Right cardiac atrium (tissue), 5 donors: ENCODE measurements around the gene GRM3. TPM values are rescaled to one million over a fixed set of nuclear protein-coding genes. Genes with fewer than 3 reads are reported as not detected.
A peak's percentile ranks its signal among the peaks of the same experiment; 100 is the strongest.

ENCODE experiments used
- ATAC-seq, 2 donors: fragments of 200-7000 bp; cut with Tn5 transposase; one replicate each; pipeline versions ENCODE4 v1.8.0 to v1.9.1; 2020; ENCODE audit warnings: moderate library complexity in 2 of 2, mild to moderate bottlenecking in 1 of 2
- DNase-seq, 3 donors: peaks; one replicate each; pipeline ENCODE4 v3.0.0-alpha.2; 2020
- H3K27ac ChIP-seq: one replicate; pipeline ENCODE4 v1.5.1; 2013; ENCODE audit warnings: mild to moderate bottlenecking, low read length, control low read depth, moderate library complexity
- H3K27me3 ChIP-seq: one replicate; pipeline ENCODE4 v1.6.1; 2013; ENCODE audit not compliant: control insufficient read depth, insufficient read depth
- H3K4me1 ChIP-seq: one replicate; pipeline ENCODE4 v1.6.1; 2013; ENCODE audit warnings: low read length; ENCODE audit not compliant: control insufficient read depth, insufficient read depth
- H3K4me3 ChIP-seq: one replicate; pipeline ENCODE4 v1.5.1; 2013; ENCODE audit warnings: low read length, control low read depth
- H3K9me3 ChIP-seq: one replicate; pipeline ENCODE4 v1.6.1; 2013; ENCODE audit warnings: low read length; ENCODE audit not compliant: control insufficient read depth
- WGBS: extraction: QIAGEN DNeasy Blood & Tissue Kit; methylation state at CpG from one replicate; pipeline ENCODE4 v1.1.7; 2013; 5-methylcytosine and 5-hydroxymethylcytosine counted together
- intact Hi-C, 4 donors: fragments of 100-400 bp; cut with DNase I; formaldehyde crosslinking; loops; one replicate each; pipeline versions ENCODE4 v1.11.0 to v1.14.0; 2022 to 2023
- polyA plus RNA-seq: library from polyadenylated mRNA; stranded (reverse); fragments of 200-250 nt; gene quantifications from one replicate; pipeline ENCODE4 v1.2.3, GENCODE V29; 2013
- total RNA-seq, 4 donors: library from RNA; stranded (reverse); fragmentation: NEBNext Ultra II Directional; extraction: Animal tissue kit (Norgen Biotek cat#: 25700); gene quantifications; one replicate each; pipeline ENCODE4 v1.2.1, GENCODE V29; 2021
- donor health status: healthy with polysubstance abuse.
- donor health status: DM: no; HTN: yes; CAD: no.
- donor health status: DM: no; HTN: no; CAD: no.
- donor health status: DM: no; HTN: yes; CAD: no; lungs with severe emphysema.
- donor health status: DM: yes; HTN: yes; CAD: no.

Gene GRM3
- total and polyA plus RNA-seq, 5 donors = 0.05 to 0.49 (median 0.16) TPM; not detected in 1

- Histone ChIP-seq H3K27ac (no peak overlapping the region), H3K4me1 (no peaks in the 10 kb centered on the region), H3K9me3 (no peaks in the 10 kb centered on the region), H3K27me3 (no peaks in the 10 kb centered on the region), H3K4me3 (no peak overlapping the region)
- ATAC-seq = peak in 1 of 2 donors; percentile 55
- intact Hi-C loops = no loop called here
- WGBS = 73% methylated on average over 3 of the region's 3 CpGs
- DNase-seq = no peak
Observed at GRCh38 chr7:86846494-86847190, 202.9 kb downstream of the GRM3 start.

- H3K4me1 ChIP-seq = no peaks in the 10 kb centered on the region
- DNase-seq = no peak
- ATAC-seq = no peak
- WGBS = 74% methylated on average over 2 of the region's 2 CpGs
- H3K27me3 ChIP-seq = no peaks in the 10 kb centered on the region
- no peaks in the 10 kb centered on the region for H3K9me3 ChIP-seq
- intact Hi-C loops = no loop called here
- no peak overlapping the region for H3K4me3 ChIP-seq
- no peak overlapping the region for H3K27ac ChIP-seq
Observed at GRCh38 chr7:86848226-86848625, 204.5 kb downstream of the GRM3 start.

- DNase-seq = no peak
- no peaks in the 10 kb centered on the region for H3K9me3 ChIP-seq
- ATAC-seq = no peak
- H3K4me3 ChIP-seq = no peak overlapping the region
- H3K4me1 ChIP-seq = no peaks in the 10 kb centered on the region
- intact Hi-C loops = no loop called here
- no peak overlapping the region for H3K27ac ChIP-seq
- no peaks in the 10 kb centered on the region for H3K27me3 ChIP-seq
- WGBS = 60% methylated on average over 3 of the region's 3 CpGs
Observed at GRCh38 chr7:86851566-86851965, 207.9 kb downstream of the GRM3 start.

- Histone ChIP-seq H3K4me1 (no peaks in the 10 kb centered on the region), H3K9me3 (no peaks in the 10 kb centered on the region), H3K4me3 (no peak overlapping the region), H3K27me3 (no peaks in the 10 kb centered on the region), H3K27ac (no peak overlapping the region)
- DNase-seq = no peak
- intact Hi-C loops = no loop called here
- ATAC-seq = no peak
- 89% methylated on average over 2 of the region's 2 CpGs for WGBS
Observed at GRCh38 chr7:86863452-86863851, 219.7 kb downstream of the GRM3 start.

- ATAC-seq = no peak
- no peaks in the 10 kb centered on the region for H3K9me3 ChIP-seq
- intact Hi-C loops = no loop called here
- WGBS = 73% methylated on average over 5 of the region's 5 CpGs
- H3K27me3 ChIP-seq = no peaks in the 10 kb centered on the region
- H3K4me1 ChIP-seq = no peaks in the 10 kb centered on the region
- no peak for DNase-seq
- H3K27ac ChIP-seq = no peak overlapping the region
- no peak overlapping the region for H3K4me3 ChIP-seq
Observed at GRCh38 chr7:86867163-86867762, 223.6 kb downstream of the GRM3 start.

GRCh38 chr7:86876146-86876545 is 232.4 kb downstream of the GRM3 start:
- no peaks in the 10 kb centered on the region for H3K9me3 ChIP-seq
- H3K4me3 ChIP-seq = no peak overlapping the region
- intact Hi-C loops = no loop called here
- H3K27me3 ChIP-seq = no peaks in the 10 kb centered on the region
- ATAC-seq = no peak
- H3K27ac ChIP-seq = no peak overlapping the region
- DNase-seq = no peak
- H3K4me1 ChIP-seq = no peaks in the 10 kb centered on the region

- 83% methylated on average over 2 of the region's 2 CpGs for WGBS
- ATAC-seq (no peak), DNase-seq (no peak)
- no peak overlapping the region for H3K27ac ChIP-seq
- no peak overlapping the region for H3K4me3 ChIP-seq
- no peaks in the 10 kb centered on the region for H3K4me1 ChIP-seq
- intact Hi-C loops = no loop called here
- no peaks in the 10 kb centered on the region for H3K9me3 ChIP-seq
- no peaks in the 10 kb centered on the region for H3K27me3 ChIP-seq
Observed at GRCh38 chr7:86884152-86884551, 240.4 kb downstream of the GRM3 start.

GRCh38 chr7:86889501-86889900 is 245.8 kb downstream of the GRM3 start:
- DNase-seq = no peak
- H3K4me1 ChIP-seq = no peaks in the 10 kb centered on the region
- WGBS = 88% methylated on average over 3 of the region's 3 CpGs
- H3K27ac ChIP-seq = no peak overlapping the region
- ATAC-seq = no peak
- no peak overlapping the region for H3K4me3 ChIP-seq
- no peaks in the 10 kb centered on the region for H3K27me3 ChIP-seq
- H3K9me3 ChIP-seq = no peaks in the 10 kb centered on the region
- intact Hi-C loops = no loop called here

- 94% methylated on average over 2 of the region's 2 CpGs for WGBS
- ATAC-seq (no peak), DNase-seq (no peak)
- intact Hi-C loops = no loop called here
- no peaks in the 10 kb centered on the region for H3K27me3 ChIP-seq
- H3K27ac ChIP-seq = no peak overlapping the region
- H3K4me1 ChIP-seq = no peaks in the 10 kb centered on the region
- H3K9me3 ChIP-seq = no peaks in the 10 kb centered on the region
- no peak overlapping the region for H3K4me3 ChIP-seq
Observed at GRCh38 chr7:86898171-86898570, 254.5 kb downstream of the GRM3 start.

- no peak overlapping the region for H3K4me3 ChIP-seq
Observed at GRCh38 chr7:86900886-86901285, 257.2 kb downstream of the GRM3 start.

GRCh38 chr7:86904949-86905834 is 261.5 kb downstream of the GRM3 start:
- ATAC-seq (no peak), DNase-seq (peak in 1 of 3 donors; percentile 26)
- no peak overlapping the region for H3K4me3 ChIP-seq
- intact Hi-C loops = loop anchor here in 2 of 4 donors (10.0 kb wide), 1 partner anchor 1020 kb away; no protein-coding TSS in a partner anchor
- WGBS = 43% methylated on average over 3 of the region's 3 CpGs
- no peak overlapping the region for H3K27ac ChIP-seq
- no peaks in the 10 kb centered on the region for H3K27me3 ChIP-seq
- H3K9me3 ChIP-seq = no peaks in the 10 kb centered on the region
- H3K4me1 ChIP-seq = no peaks in the 10 kb centered on the region

More at GRCh38 chr7:86900886-86901285, 257.2 kb downstream of the GRM3 start:
- ATAC-seq (no peak), DNase-seq (no peak)
- Histone ChIP-seq H3K27ac (no peak overlapping the region), H3K9me3 (no peaks in the 10 kb centered on the region), H3K27me3 (no peaks in the 10 kb centered on the region), H3K4me1 (no peaks in the 10 kb centered on the region)
- intact Hi-C loops = loop anchor here in 2 of 4 donors (10.0 kb wide), 1 partner anchor 1016 kb away; no protein-coding TSS in a partner anchor
